ENCODE measurements around the gene ZNF598. TPM values are rescaled to one million over a fixed set of nuclear protein-coding genes. Genes with fewer than 3 reads are reported as not detected.

The ZNF598 gene
- total and polyA plus RNA-seq, 4 experiments from 2014 or later, result 3.1 to 49.8 (median 29.3) TPM

DNA sequence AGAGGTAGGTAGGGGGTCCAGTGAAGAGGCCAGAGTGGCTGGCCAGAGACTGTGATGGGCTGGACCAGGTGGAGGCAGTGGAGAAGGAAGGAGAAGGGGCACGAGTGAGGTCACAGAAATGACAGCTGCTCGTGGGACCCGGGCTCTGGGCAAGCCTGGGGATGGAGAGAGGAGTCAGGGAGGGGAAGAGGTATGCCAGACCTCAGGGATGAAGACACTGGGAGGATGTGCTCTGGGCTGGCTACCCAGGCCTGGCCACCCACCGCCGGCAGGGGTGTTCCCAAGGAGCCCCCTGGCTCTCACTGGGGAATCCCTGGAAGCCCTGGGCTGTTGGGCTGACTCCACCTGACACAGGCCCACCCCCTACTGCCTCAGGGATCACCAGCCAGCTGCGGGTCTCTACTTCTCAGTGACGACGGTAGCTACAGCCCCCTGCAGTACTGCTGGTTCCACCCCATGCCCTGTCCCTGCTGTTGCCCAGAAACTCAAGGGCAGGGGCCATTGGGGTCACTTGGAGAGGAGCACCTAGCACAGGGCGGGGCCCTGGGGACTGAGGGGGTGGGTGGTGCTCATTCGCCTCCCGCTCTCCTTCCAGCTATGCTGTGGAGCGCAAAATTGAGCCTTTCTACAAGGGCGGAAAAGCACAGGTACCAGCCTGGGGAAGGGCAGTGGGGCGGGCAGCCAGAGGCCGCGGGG lies 36.0 kb downstream of the ZNF598 start:
- peak in 1 of 5 donors; percentile 37 for DNase-seq
- CTCF ChIA-PET (ENCODE audit: partially characterized antibody), result no interaction called here
- Histone ChIP-seq H3K36me3 (ENCODE audit: insufficient read depth, low read length) (peaks cover 32% of the 10 kb centered on the region), H3K9me3 (ENCODE audit: control insufficient read depth in 1 of 2, low read length in 2 of 2) (no peaks in the 10 kb centered on the region), H3K4me3 (ENCODE audit: low read length in 2 of 2) (no peak overlapping the region), H3K27ac (ENCODE audit: low read depth, low read length) (no peak overlapping the region), H3K27me3 (ENCODE audit: insufficient read depth, low read length) (no peaks in the 10 kb centered on the region), H3K4me1 (ENCODE audit: insufficient read depth, low read length) (peaks cover 27% of the 10 kb centered on the region)
- Mint-ChIP-seq H3K27ac (peak overlapping the region in 1 of 7 donors; percentile 76), H3K9me3 (peaks cover 0 to 3% (median 0%) of the 10 kb centered on the region in 8 donors), H3K27me3 (peaks cover 0 to 5% of the 10 kb centered on the region in 2 donors), H3K36me3 (peaks cover 27 to 33% of the 10 kb centered on the region in 2 donors), H3K4me1 (peaks cover 8 to 22% (median 16%) of the 10 kb centered on the region in 4 donors), H3K4me3 (peak overlapping the region in 2 of 8 donors; percentile 12 to 13)
- intact Hi-C loops (cut with micrococcal nuclease), result loop anchor here (2.0 to 5.0 kb wide), 3 partner anchors 17 to 1336 kb away; partner anchors contain the start of genes METTL26 and MLST8
- POLR2A ChIA-PET (ENCODE audit: partially characterized antibody), result interaction anchor here (1.3 to 1.5 kb wide), 2 partner anchors 9 to 30 kb away, joined by 4 to 8 read pairs; partner anchors contain the start of genes MSRB1 and RPS2

DNA sequence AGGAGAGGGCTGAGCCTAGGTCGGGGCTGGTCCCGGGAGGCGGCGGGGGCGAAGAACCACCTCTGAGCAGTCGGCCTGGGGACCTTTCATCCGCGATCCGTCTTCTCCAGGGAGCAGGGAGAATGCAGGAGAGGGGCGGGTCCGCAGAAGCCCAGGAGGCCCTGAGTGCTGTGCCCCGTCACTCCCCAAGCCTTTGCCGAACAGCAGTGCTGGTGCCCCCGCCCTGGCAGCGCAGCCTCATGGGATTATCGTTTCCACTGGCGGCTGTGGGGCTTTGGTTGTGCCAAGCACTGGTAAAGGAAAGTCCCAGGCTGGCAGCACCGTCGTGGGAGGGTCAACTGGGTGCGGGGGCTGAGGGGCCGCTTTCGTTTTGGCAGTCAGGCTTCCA lies 37.1 kb downstream of the ZNF598 start:
- peaks cover 0 to 3% (median 0%) of the 10 kb centered on the region in 8 donors for H3K9me3 Mint-ChIP-seq
- H3K4me3 Mint-ChIP-seq, result peak overlapping the region; percentile 94 to 99 (median 96)
- intact Hi-C loops (cut with micrococcal nuclease), result loop anchor here (1.0 to 5.0 kb wide), 4 partner anchors 8 to 1335 kb away; partner anchors contain the start of genes METTL26, MLST8 and RPS2
- H3K27me3 Mint-ChIP-seq, result peaks cover 0 to 5% of the 10 kb centered on the region in 2 donors
- H3K36me3 ChIP-seq (ENCODE audit: insufficient read depth, low read length), result peaks cover 30% of the 10 kb centered on the region
- H3K4me3 ChIP-seq (ENCODE audit: low read length in 2 of 2), result peak overlapping the region; percentile 29 to 73
- peak overlapping the region; percentile 70 for H3K27ac ChIP-seq (ENCODE audit: low read depth, low read length)
- H3K4me1 Mint-ChIP-seq, result peaks cover 8 to 22% (median 16%) of the 10 kb centered on the region in 4 donors
- DNase-seq, result peak in 1 of 5 donors; percentile 61
- peaks cover 27% of the 10 kb centered on the region for H3K4me1 ChIP-seq (ENCODE audit: insufficient read depth, low read length)
- CTCF ChIA-PET (ENCODE audit: partially characterized antibody), result interaction anchor here (1.3 to 2.6 kb wide), 2 partner anchors 9 to 12 kb away, joined by 5 to 18 read pairs; partner anchors contain the start of genes NDUFB10 and NOXO1
- no peaks in the 10 kb centered on the region for H3K9me3 ChIP-seq (ENCODE audit: control insufficient read depth in 1 of 2, low read length in 2 of 2)
- POLR2A ChIA-PET (ENCODE audit: partially characterized antibody), result interaction anchor here (0.8 to 3.8 kb wide), 17 partner anchors 9 to 242 kb away, joined by 4 to 84 read pairs (median 7); partner anchors contain the start of genes FAHD1, GFER, HAGH and MSRB1
- no peaks in the 10 kb centered on the region for H3K27me3 ChIP-seq (ENCODE audit: insufficient read depth, low read length)
- peak overlapping the region in 5 of 7 donors; percentile 12 to 99 (median 89) for H3K27ac Mint-ChIP-seq
- peaks cover 21 to 33% of the 10 kb centered on the region in 2 donors for H3K36me3 Mint-ChIP-seq

- peaks cover 8 to 22% (median 16%) of the 10 kb centered on the region in 4 donors for H3K4me1 Mint-ChIP-seq
- Histone ChIP-seq H3K36me3 (ENCODE audit: insufficient read depth, low read length) (peaks cover 27% of the 10 kb centered on the region), H3K4me3 (ENCODE audit: low read length in 2 of 2) (peak within 1 kb of the TSS; percentile 55 to 73), H3K27ac (ENCODE audit: low read depth, low read length) (peak within 1 kb of the TSS; percentile 70), H3K27me3 (ENCODE audit: insufficient read depth, low read length) (no peaks in the 10 kb centered on the region), H3K9me3 (ENCODE audit: control insufficient read depth in 1 of 2, low read length in 2 of 2) (no peaks in the 10 kb centered on the region), H3K4me1 (ENCODE audit: insufficient read depth, low read length) (peaks cover 27% of the 10 kb centered on the region)
- peaks cover 0 to 5% of the 10 kb centered on the region in 2 donors for H3K27me3 Mint-ChIP-seq
- ChIA-PET CTCF (ENCODE audit: partially characterized antibody) (interaction anchor here (1.3 to 2.6 kb wide), 3 partner anchors 10 to 169 kb away, joined by 5 to 18 read pairs (median 5); partner anchors contain the start of genes NDUFB10 and NOXO1), POLR2A (ENCODE audit: partially characterized antibody) (interaction anchor here (0.6 to 3.8 kb wide), 24 partner anchors 9 to 572 kb away, joined by 3 to 84 read pairs (median 6); partner anchors contain the start of genes FAHD1, GFER, HAGH and MSRB1)
- peaks cover 19 to 33% of the 10 kb centered on the region in 2 donors for H3K36me3 Mint-ChIP-seq
- peaks cover 0 to 3% (median 0%) of the 10 kb centered on the region in 8 donors for H3K9me3 Mint-ChIP-seq
- peak within 1 kb of the TSS; percentile 89 to 99 (median 97) for H3K27ac Mint-ChIP-seq
- H3K4me3 Mint-ChIP-seq, result peak within 1 kb of the TSS; percentile 94 to 99 (median 96)
- intact Hi-C loops (cut with micrococcal nuclease), result loop anchor here (1.0 to 5.0 kb wide), 6 partner anchors 8 to 1335 kb away; partner anchors contain the start of genes METTL26, MLST8, NDUFB10 and RNPS1
- DNase-seq, result peak; percentile 97 to 98 (median 97)
These were observed 37.7 kb downstream of the ZNF598 start, which contains the start of gene TBL3 for GRCh38 chr16:1971796-1972489. Gene TBL3, plus strand, starts transcription at chr16:1972053. Its CDS starts 112 bp downstream, at chr16:1972165.

DNA sequence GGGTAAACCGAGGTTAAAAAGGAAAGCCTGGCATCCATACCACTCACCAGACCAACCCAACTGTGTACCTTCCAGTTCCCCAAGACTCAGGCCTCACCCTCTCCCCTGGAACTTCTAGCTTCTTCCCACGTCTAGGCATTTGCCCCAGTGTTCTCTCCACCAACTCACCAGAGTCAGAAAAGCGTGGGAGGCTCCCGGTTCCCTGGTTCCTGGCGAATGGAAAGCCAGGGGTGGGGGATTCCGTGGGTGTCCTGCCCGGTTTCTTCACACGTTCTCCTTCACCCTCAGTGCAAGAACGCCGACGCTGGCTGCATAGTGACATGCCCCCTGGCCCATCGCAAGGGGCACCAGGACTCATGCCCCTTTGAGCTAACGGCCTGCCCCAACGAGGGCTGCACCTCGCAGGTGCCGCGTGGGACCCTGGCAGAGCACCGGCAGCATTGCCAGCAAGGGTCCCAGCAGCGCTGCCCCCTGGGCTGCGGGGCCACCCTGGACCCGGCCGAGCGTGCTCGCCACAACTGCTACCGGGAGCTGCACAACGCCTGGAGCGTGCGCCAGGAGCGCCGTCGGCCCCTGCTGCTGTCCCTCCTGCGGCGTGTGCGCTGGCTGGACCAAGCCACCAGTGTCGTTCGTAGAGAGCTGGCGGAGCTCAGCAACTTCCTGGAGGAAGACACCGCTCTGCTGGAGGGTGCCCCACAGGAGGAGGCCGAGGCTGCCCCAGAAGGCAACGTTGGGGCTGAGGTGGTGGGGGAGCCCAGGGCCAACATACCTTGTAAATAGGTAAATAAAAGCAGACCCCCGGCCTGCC lies 41.3 kb downstream of the ZNF598 start:
- peak overlapping the region in 4 of 7 donors; percentile 22 to 76 (median 24) for H3K27ac Mint-ChIP-seq
- H3K27me3 ChIP-seq (ENCODE audit: insufficient read depth, low read length), result no peaks in the 10 kb centered on the region
- H3K27ac ChIP-seq (ENCODE audit: low read depth, low read length), result no peak overlapping the region
- peaks cover 41% of the 10 kb centered on the region for H3K4me1 ChIP-seq (ENCODE audit: insufficient read depth, low read length)
- peaks cover 8 to 34% of the 10 kb centered on the region in 2 donors for H3K36me3 Mint-ChIP-seq
- POLR2A ChIA-PET (ENCODE audit: partially characterized antibody), result interaction anchor here (3.8 to 9.4 kb wide), 2 partner anchors 8 to 186 kb away, joined by 75 to 84 read pairs; partner anchors contain the start of genes NDUFB10 and TRAF7
- H3K4me3 ChIP-seq (ENCODE audit: low read length in 2 of 2), result no peak overlapping the region
- H3K27me3 Mint-ChIP-seq, result peaks cover 0 to 2% of the 10 kb centered on the region in 2 donors
- H3K36me3 ChIP-seq (ENCODE audit: insufficient read depth, low read length), result peaks cover 4% of the 10 kb centered on the region
- H3K9me3 ChIP-seq (ENCODE audit: control insufficient read depth in 1 of 2, low read length in 2 of 2), result no peaks in the 10 kb centered on the region
- peak in 1 of 5 donors; percentile 16 for DNase-seq
- no peak overlapping the region for H3K4me3 Mint-ChIP-seq
- intact Hi-C loops (cut with micrococcal nuclease), result no loop called here
- H3K9me3 Mint-ChIP-seq, result peaks cover 0 to 7% (median 0%) of the 10 kb centered on the region in 8 donors
- CTCF ChIA-PET (ENCODE audit: partially characterized antibody), result no interaction called here
- H3K4me1 Mint-ChIP-seq, result peaks cover 20 to 48% (median 30%) of the 10 kb centered on the region in 4 donors

GRCh38 chr16:1966460-1966859 lies 43.2 kb downstream of the ZNF598 start, which contains the start of gene RNF151:
Gene RNF151, plus strand, starts transcription at chr16:1966856. Its CDS starts 26 bp downstream, at chr16:1966882.
- POLR2A ChIA-PET (ENCODE audit: partially characterized antibody), result interaction anchor here (0.5 to 9.4 kb wide), 5 partner anchors 17 to 188 kb away, joined by 3 to 99 read pairs (median 71); partner anchors contain the start of genes GFER, NOXO1, SYNGR3 and TRAF7
- Histone ChIP-seq H3K27me3 (ENCODE audit: insufficient read depth, low read length) (no peaks in the 10 kb centered on the region), H3K9me3 (ENCODE audit: control insufficient read depth in 1 of 2, low read length in 2 of 2) (no peaks in the 10 kb centered on the region), H3K36me3 (ENCODE audit: insufficient read depth, low read length) (peaks cover 18% of the 10 kb centered on the region), H3K4me1 (ENCODE audit: insufficient read depth, low read length) (peaks cover 48% of the 10 kb centered on the region), H3K27ac (ENCODE audit: low read depth, low read length) (peak within 1 kb of the TSS; percentile 97), H3K4me3 (ENCODE audit: low read length in 2 of 2) (peak within 1 kb of the TSS in 1 of 2 donors; percentile 86)
- H3K27me3 Mint-ChIP-seq, result no peaks in the 10 kb centered on the region
- CTCF ChIA-PET (ENCODE audit: partially characterized antibody), result interaction anchor here (0.7 to 1.6 kb wide), 2 partner anchors 37 to 189 kb away, joined by 3 to 7 read pairs; partner anchors contain the start of gene TRAF7
- H3K36me3 Mint-ChIP-seq, result peaks cover 15 to 39% of the 10 kb centered on the region in 2 donors
- peak within 1 kb of the TSS; percentile 90 to 97 (median 92) for H3K4me3 Mint-ChIP-seq
- H3K27ac Mint-ChIP-seq, result peak within 1 kb of the TSS; percentile 97 to 99 (median 97)
- peaks cover 19 to 50% (median 33%) of the 10 kb centered on the region in 4 donors for H3K4me1 Mint-ChIP-seq
- peak in 1 of 5 donors; percentile 10 for DNase-seq
- intact Hi-C loops (cut with micrococcal nuclease), result no loop called here
- H3K9me3 Mint-ChIP-seq, result peaks cover 0 to 7% (median 0%) of the 10 kb centered on the region in 8 donors

All from CD4-positive, alpha-beta memory T cell (primary cell).